Stomach (tissue), 9 donors: ENCODE measurements around the gene CPA5. TPM values are rescaled to one million over a fixed set of nuclear protein-coding genes. Genes with fewer than 3 reads are reported as not detected.

Experiments
- DNase-seq, 2 donors: peaks; one replicate each; pipeline versions ENCODE4 v3.0.0 to v3.0.0-alpha.2; 2013 to 2019
- H3K27ac ChIP-seq, 5 donors: fragments of 200-600 bp in 4 of 5; sonication (generic) in 4 of 5; one replicate each; pipeline ENCODE4 v1.5.1; 2013 to 2019; ENCODE audit warnings: mild to moderate bottlenecking in 1 of 5, moderate library complexity in 1 of 5
- H3K27me3 ChIP-seq, 3 donors: fragments of 200-600 bp; sonication (generic); one replicate each; pipeline ENCODE4 v1.5.1; 2017 to 2019; ENCODE audit warnings: mixed run types in 1 of 3
- H3K36me3 ChIP-seq, 4 donors: fragments of 200-600 bp; sonication (generic); 1 replicate in 3 of 4; 2 replicates in 1 of 4; pipeline ENCODE4 v1.5.1; 2016 to 2019
- H3K4me1 ChIP-seq, 4 donors: fragments of 200-600 bp; sonication (generic); one replicate each; pipeline ENCODE4 v1.5.1; 2016 to 2019
- H3K4me3 ChIP-seq, 4 donors: fragments of 200-600 bp; sonication (generic) in 3 of 4; one replicate each; pipeline ENCODE4 v1.5.1; 2016 to 2019; ENCODE audit warnings: mild to moderate bottlenecking in 1 of 4
- H3K9me3 ChIP-seq, 4 donors: fragments of 200-600 bp; sonication (generic); one replicate each; pipeline ENCODE4 v1.5.1; 2016 to 2019
- EP300 ChIP-seq: sonication (generic); formaldehyde crosslinking; IDR thresholded peaks from one replicate; pipeline ENCODE4 v1.6.1; 2017; ENCODE audit warnings: antibody characterized with exemption
- POLR2A ChIP-seq, 4 donors: fragments of 450-650 bp; IDR thresholded peaks; one replicate each; pipeline ENCODE4 v1.6.1; 2016; ENCODE audit warnings: antibody characterized with exemption in 4 of 4, control low read depth in 2 of 4, mild to moderate bottlenecking in 1 of 4, moderate library complexity in 1 of 4
- POLR2AphosphoS5 ChIP-seq, 3 donors: sonication (generic); formaldehyde crosslinking; IDR thresholded peaks; one replicate each; pipeline ENCODE4 v1.6.1; 2016; ENCODE audit warnings: antibody characterized with exemption in 3 of 3
- WGBS, 5 donors: extraction: QIAGEN DNeasy Blood & Tissue Kit in 3 of 5; methylation state at CpG; one replicate each; pipeline versions ENCODE4 v1.1.5 to v1.1.7; 2013 to 2018; 5-methylcytosine and 5-hydroxymethylcytosine counted together
- intact Hi-C: fragments of 100-400 bp; cut with DNase I; formaldehyde crosslinking; loops from one replicate; pipeline ENCODE4 v1.15.1; 2023; ENCODE audit warnings: low total_unique reads
- polyA plus RNA-seq, 3 donors: library from polyadenylated mRNA; stranded (reverse); fragments of 200-250 nt; gene quantifications; one replicate each; pipeline ENCODE4 v1.2.3, GENCODE V29; 2013
- total RNA-seq, 5 donors: library from RNA; depleted of rRNA; stranded (reverse); fragments of >200 nt; gene quantifications; one replicate each; pipeline versions ENCODE4 v1.1.0 to v1.2.3, GENCODE V29; 2014 to 2016
- TF ChIP-seq, protein P1 (sequence below), 7 experiments: fragments of 450-650 bp in 4 of 7; fragments of 200-600 bp in 3 of 7; sonication (generic) in 3 of 7; IDR thresholded peaks; one replicate each; pipeline ENCODE4 v1.5.1; 2016 to 2019; ENCODE audit warnings: antibody characterized with exemption in 7 of 7, control low read depth in 2 of 7, mild to moderate bottlenecking in 1 of 7
- donor health status: healthy with polysubstance abuse.
- donor health status: Bipolar disorder and iron deficiency.
- donor health status: healthy.

Gene CPA5
- total and polyA plus RNA-seq, 8 donors, result 0.48 TPM; not detected in 7

DNA sequence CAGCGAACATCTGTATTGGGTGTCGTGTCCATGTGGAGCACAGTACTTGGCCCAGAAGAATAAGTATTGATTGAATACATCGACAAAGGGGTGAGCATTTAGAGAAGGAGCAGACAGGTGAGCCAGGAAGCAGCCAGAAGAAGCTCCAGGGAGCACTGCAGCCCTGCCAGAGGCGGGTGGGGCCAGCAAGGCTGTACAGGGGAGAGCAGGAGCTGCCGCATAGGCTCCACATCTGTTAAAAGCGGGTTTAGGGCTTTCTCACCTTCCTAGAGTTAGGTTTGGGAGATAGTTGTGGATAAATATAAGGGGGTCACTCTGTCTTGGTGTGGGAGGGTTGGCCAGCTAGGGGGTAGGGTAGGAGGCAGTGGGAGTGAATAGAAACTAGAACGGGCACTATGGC, 34.4 kb downstream of the CPA5 start:
- Histone ChIP-seq H3K27ac (peak overlapping the region in 1 of 5 donors; percentile 46), H3K4me1 (peaks cover 9 to 26% (median 13%) of the 10 kb centered on the region in 4 donors), H3K4me3 (no peak overlapping the region), H3K9me3 (peaks cover 0 to 10% (median 4%) of the 10 kb centered on the region in 4 donors), H3K36me3 (no peaks in the 10 kb centered on the region), H3K27me3 (no peaks in the 10 kb centered on the region)
- DNase-seq, result no peak
- TF ChIP-seq EP300 (no peak), POLR2A (IDR thresholded peaks at IDR 0.05) (no peak), POLR2AphosphoS5 (IDR thresholded peaks at IDR 0.05) (no peak)
- TF ChIP-seq, protein P1, sequence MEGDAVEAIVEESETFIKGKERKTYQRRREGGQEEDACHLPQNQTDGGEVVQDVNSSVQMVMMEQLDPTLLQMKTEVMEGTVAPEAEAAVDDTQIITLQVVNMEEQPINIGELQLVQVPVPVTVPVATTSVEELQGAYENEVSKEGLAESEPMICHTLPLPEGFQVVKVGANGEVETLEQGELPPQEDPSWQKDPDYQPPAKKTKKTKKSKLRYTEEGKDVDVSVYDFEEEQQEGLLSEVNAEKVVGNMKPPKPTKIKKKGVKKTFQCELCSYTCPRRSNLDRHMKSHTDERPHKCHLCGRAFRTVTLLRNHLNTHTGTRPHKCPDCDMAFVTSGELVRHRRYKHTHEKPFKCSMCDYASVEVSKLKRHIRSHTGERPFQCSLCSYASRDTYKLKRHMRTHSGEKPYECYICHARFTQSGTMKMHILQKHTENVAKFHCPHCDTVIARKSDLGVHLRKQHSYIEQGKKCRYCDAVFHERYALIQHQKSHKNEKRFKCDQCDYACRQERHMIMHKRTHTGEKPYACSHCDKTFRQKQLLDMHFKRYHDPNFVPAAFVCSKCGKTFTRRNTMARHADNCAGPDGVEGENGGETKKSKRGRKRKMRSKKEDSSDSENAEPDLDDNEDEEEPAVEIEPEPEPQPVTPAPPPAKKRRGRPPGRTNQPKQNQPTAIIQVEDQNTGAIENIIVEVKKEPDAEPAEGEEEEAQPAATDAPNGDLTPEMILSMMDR (IDR thresholded peaks at IDR 0.05), result no peak
- intact Hi-C loops, result no loop called here
- WGBS, 5 donors, result 86 to 96% (median 90%) methylated on average over 7 of the region's 7 CpGs

DNA sequence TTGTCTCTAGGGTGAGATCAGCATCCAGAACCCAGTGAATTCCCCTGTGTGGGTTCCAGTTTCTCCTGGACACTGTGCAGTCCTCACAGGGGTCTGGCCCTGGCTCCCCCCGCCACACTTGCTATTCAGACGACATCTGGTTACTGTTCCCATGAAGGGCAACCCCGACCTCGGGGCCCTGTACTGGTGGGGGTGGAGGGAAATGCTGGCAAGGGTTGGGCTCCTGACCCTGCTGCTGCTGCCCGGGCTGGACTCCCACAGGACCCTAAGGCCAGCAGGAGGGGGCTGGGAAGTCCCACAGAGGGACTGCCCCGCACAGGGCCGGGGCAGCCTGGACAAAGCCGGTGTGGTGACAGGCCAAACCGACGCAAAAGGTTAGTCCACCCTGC, 34.9 kb downstream of the CPA5 start:
- 43 to 70% (median 63%) methylated on average over 4 to 10 of the region's 10 CpGs for WGBS, 5 donors
- peaks cover 8 to 21% (median 10%) of the 10 kb centered on the region in 4 donors for H3K4me1 ChIP-seq
- H3K27me3 ChIP-seq, result no peaks in the 10 kb centered on the region
- H3K27ac ChIP-seq, result peak overlapping the region in 1 of 5 donors; percentile 46
- H3K9me3 ChIP-seq, result peaks cover 0 to 10% (median 4%) of the 10 kb centered on the region in 4 donors
- intact Hi-C loops, result no loop called here
- DNase-seq, result peak in 1 of 2 donors; percentile 46
- H3K4me3 ChIP-seq, result no peak overlapping the region
- TF ChIP-seq POLR2A (IDR thresholded peaks at IDR 0.05) (no peak), EP300 (no peak), POLR2AphosphoS5 (IDR thresholded peaks at IDR 0.05) (no peak)
- TF ChIP-seq, protein P1 (IDR thresholded peaks at IDR 0.05), result no peak
- no peaks in the 10 kb centered on the region for H3K36me3 ChIP-seq

DNA sequence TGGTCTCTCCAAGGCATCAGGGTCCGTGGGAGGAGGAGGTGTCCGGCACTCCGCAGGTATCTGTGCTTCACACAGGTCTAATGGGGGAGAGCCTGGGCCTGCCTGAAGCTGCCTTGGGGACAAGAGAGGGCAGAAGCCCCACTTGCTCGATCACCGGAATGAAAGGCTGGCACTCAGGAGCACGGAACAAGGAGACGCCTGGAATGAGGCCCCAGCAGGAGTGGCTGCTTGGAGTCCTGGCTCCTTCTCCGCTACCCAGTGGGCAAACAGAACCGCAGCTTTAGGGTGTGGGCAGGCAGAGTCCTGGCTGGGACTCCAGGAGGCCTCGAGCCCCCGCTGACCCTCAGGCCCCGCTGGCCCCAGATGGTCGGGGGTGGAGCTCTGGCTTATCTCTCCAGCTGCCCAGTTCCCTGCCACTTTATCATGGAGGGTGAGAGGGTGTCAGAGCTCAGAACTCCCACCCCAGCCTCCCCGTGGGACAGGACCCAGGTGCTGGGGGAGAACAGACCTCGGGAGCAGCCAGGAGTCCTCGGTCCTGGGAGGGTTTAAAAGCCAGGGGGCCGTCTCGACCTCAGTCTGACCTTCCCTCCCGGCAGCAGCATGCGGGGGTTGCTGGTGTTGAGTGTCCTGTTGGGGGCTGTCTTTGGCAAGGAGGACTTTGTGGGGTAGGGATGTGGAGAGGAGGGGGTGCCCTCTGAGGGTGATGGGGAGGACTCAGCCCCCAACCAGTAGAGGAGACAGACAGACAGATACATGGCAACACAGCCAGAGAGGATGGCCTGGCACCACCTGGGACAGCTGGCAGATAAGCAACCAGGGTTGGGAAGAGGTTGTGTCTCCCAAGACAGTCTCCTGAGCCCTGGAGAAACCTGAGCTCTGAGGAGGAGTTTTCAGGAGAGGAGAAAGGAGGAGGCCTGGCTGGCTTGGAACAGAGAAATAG, 35.6 kb downstream of the CPA5 start, which contains the start of gene CPA1:
Gene CPA1, plus strand, starts transcription at position 574 of the 940 bp plus-strand sequence. Its CDS starts 27 bp downstream, at position 601.
- H3K27ac ChIP-seq, result peak within 1 kb of the TSS in 1 of 5 donors; percentile 46
- intact Hi-C loops, result no loop called here
- TF ChIP-seq POLR2AphosphoS5 (IDR thresholded peaks at IDR 0.05), result no peak
- TF ChIP-seq EP300, result no peak
- TF ChIP-seq, protein P1 (IDR thresholded peaks at IDR 0.05), result no peak
- no peak for TF ChIP-seq POLR2A (IDR thresholded peaks at IDR 0.05)
- no peaks in the 10 kb centered on the region for H3K36me3 ChIP-seq
- WGBS, 5 donors, result 28 to 42% (median 33%) methylated on average over 8 to 20 of the region's 20 CpGs
- DNase-seq, result peak in 1 of 2 donors; percentile 80
- no peak within 1 kb of the TSS for H3K4me3 ChIP-seq
- H3K27me3 ChIP-seq, result no peaks in the 10 kb centered on the region
- H3K4me1 ChIP-seq, result peaks cover 8 to 20% (median 10%) of the 10 kb centered on the region in 4 donors
- peaks cover 0 to 10% (median 4%) of the 10 kb centered on the region in 4 donors for H3K9me3 ChIP-seq

DNA sequence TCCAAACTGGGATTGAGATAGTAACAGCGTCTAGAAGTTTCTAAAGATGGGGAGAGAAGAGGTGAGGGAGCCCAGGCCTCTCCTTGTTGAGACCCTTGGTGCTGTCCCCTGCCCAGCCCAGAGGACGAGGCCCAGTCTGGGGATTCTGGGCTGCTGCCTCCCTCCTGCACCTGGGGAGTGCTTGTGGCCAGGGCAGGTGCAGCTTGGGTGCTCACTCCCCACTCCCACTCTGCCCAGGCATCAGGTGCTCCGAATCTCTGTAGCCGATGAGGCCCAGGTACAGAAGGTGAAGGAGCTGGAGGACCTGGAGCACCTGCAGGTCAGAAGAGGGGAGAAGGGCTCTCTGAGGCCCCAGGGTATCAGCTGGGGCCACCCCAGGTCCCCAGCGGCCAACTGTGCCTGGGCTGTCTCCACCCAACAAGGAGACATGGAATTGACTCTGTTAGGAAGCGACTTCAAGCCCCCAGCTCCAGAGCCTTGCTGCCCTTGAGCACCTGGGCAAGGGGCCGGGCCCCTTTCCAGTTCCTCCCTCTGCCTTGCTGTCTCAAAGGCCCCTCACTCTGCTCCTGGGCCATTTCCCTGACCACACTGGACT, 36.3 kb downstream of the CPA5 start:
- TF ChIP-seq POLR2A (IDR thresholded peaks at IDR 0.05), result no peak
- no peak for TF ChIP-seq POLR2AphosphoS5 (IDR thresholded peaks at IDR 0.05)
- no peak for TF ChIP-seq EP300
- TF ChIP-seq, protein P1 (IDR thresholded peaks at IDR 0.05), result no peak
- Histone ChIP-seq H3K36me3 (no peaks in the 10 kb centered on the region), H3K27me3 (no peaks in the 10 kb centered on the region), H3K4me3 (no peak overlapping the region), H3K27ac (no peak overlapping the region), H3K9me3 (peaks cover 0 to 7% (median 3%) of the 10 kb centered on the region in 4 donors), H3K4me1 (peaks cover 8 to 20% (median 10%) of the 10 kb centered on the region in 4 donors)
- 85 to 94% (median 88%) methylated on average over 6 to 7 of the region's 7 CpGs for WGBS, 5 donors
- no peak for DNase-seq
- intact Hi-C loops, result no loop called here
